Mesenteric fat pad (tissue), 1 donor: ENCODE measurements around the gene PDE4D. TPM values are rescaled to one million over a fixed set of nuclear protein-coding genes. Genes with fewer than 3 reads are reported as not detected.

Experiments
- DNase-seq: peaks from one replicate; pipeline ENCODE4 v3.0.0-alpha.2; 2020; ENCODE audit warnings: low spot score
- total RNA-seq: library from RNA; stranded (reverse); fragmentation: NEBNext Ultra II Directional; extraction: Animal tissue kit (Norgen Biotek cat#: 25700); gene quantifications from one replicate; pipeline ENCODE4 v1.2.1, GENCODE V29; 2021
- donor health status: DM: yes; HTN: yes; CAD: no.

PDE4D gene
- total RNA-seq, 1 donor from 2014 or later = 28.8 TPM

DNA sequence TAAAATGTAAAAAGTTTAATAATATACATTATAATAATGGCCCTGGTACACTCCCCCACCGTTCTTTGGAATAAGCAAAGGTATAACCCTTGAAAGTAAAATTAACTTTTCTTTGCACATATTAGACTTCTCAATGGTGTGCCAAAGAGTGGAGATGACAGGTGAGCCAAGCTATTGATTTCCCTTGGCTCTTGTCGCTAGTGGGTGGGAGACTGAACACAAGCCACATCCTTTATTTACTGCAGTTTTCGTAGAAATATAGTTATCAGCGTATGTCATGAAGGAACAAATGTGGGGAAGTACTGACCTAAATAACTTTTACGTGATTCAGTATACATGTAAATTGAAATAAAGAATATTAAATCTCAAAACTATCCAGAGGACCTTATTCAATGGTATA is 761.4 kb downstream of the PDE4D start:
- no peak for DNase-seq

GRCh38 chr5:59130431-59130830 is 763.1 kb downstream of the PDE4D start:
- no peak for DNase-seq

GRCh38 chr5:59128646-59129290 is 764.8 kb downstream of the PDE4D start:
- DNase-seq = no peak

GRCh38 chr5:59126708-59127573 is 766.6 kb downstream of the PDE4D start:
- DNase-seq = no peak

- no peak for DNase-seq
Measured at GRCh38 chr5:59126016-59126707, 767.4 kb downstream of the PDE4D start.

- no peak for DNase-seq
Measured at GRCh38 chr5:59125011-59125961, 768.2 kb downstream of the PDE4D start.

GRCh38 chr5:59123595-59124561 is 769.6 kb downstream of the PDE4D start:
- DNase-seq = no peak

GRCh38 chr5:59119480-59119879 is 774.0 kb downstream of the PDE4D start:
- DNase-seq = no peak

- DNase-seq = no peak
Measured at GRCh38 chr5:59117320-59117719, 776.2 kb downstream of the PDE4D start.

- no peak for DNase-seq
Measured at GRCh38 chr5:59116231-59116865, 777.2 kb downstream of the PDE4D start.

DNA sequence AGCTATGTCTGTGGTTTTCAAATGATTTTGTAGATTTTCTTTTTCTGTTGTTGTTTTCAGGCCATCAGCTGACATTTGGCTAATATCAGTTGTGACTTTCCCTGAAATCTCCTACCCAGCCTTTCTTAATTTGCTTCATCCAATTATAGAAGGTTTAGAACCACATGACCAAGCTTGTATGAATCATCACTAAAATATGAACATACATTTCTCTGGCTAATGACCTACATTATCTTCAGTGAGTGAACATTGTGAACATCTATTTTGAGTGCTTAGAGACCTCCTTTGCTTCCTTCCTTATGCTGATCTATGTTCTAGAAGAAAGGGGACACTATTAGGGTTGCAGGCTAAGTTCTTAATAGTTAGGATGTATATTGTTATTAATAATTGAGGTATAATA is 778.2 kb downstream of the PDE4D start:
- no peak for DNase-seq

DNA sequence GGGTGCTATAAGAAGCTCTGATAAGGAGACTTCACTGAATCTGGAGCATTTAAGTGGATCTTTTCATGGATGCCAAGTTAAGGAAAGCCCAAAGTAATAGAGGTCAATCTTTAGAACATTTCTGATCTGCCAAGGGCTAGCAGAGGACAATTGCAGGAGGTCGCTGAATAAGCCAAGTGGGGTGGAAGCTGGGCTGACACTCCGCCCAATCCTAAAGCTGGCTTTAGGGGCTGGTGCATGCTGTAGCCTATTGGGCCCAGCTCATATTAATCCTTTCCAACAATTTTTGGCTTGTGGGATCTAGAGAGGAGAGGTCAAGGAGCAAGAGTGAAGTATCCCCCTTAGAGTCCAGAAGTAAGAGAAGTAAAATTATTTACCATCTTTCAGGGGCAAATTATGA is 784.1 kb downstream of the PDE4D start:
- DNase-seq = no peak

DNA sequence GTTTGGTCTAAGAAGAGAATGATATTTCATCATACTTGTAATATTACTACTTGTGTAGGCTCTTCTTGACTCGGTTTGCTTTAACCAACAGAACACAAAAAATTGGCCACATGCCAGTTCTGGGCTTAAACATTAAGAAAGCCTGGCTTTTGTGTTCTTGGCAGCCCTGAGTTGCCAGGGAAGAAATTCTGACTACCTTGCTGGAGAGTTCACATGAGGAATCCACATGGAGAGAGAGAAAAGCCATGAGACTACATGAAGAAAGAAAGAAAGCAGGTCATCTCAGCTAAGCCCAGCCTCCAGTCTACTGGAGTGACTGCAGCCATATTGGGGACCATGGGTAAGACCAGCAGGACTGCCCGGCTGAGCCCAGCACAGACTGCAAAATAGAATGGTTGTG is 785.8 kb downstream of the PDE4D start:
- DNase-seq = no peak

- DNase-seq = no peak
Measured at GRCh38 chr5:59104400-59105127, 789.0 kb downstream of the PDE4D start.

- no peak for DNase-seq
Measured at GRCh38 chr5:59103303-59103702, 790.2 kb downstream of the PDE4D start.

- DNase-seq = no peak
Measured at GRCh38 chr5:59102437-59102836, 791.1 kb downstream of the PDE4D start.

DNA sequence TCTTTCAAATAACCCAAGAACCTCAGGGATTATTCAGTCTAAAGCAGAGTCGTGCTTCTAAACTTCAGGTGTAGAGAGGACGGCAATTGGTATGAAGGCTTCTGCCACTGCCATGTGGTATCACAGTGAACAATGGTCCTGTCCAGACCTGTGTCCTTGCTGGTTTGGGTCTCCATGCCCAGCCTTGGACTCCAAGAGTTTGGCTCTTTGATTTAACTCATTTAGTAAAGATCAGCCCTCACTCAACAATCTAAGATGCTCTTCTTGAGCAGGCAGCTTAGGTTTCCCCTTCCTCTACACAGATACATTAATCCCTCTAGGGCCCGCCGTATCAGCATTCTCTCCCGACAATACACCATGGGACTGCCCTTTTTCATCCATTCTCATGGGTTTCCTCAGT is 792.7 kb downstream of the PDE4D start:
- no peak for DNase-seq

- DNase-seq = no peak
Measured at GRCh38 chr5:59099995-59100345, 793.6 kb downstream of the PDE4D start.
